ENCODE data around the gene GARIN1A.
A peak's percentile ranks its signal among the peaks of the same experiment; 100 is the strongest.
"Not testable (repeated sequence)": the region's sequence is repeated elsewhere in the genome, so short reads cannot be mapped to it uniquely, and the experiment has no call there.

Gene GARIN1A

DNA sequence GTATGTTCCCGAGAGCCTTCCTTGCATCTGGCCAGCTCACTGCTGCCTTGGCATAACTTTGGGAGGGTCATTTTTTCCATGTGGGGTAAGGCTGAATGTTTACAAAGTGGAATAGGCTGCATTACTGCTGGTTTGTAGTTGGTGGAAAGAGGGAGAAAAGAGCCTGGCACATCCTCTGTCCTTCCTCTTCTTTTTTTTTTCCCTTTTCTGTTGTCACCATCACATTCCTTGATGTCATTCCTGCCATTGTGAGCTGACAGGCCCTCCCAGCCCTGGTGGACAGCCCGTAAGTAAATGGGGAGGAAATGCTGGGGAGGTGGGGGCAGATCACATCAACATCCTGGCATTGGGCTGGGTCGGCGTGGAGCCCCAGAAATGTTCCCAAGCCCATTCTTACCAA, at the start of gene GARIN1A:
Gene GARIN1A (plus strand): TSS at position 301 of the 400 bp plus-strand sequence. CDS start 106 bp downstream, outside the sequence.
- no peak for DNase-seq (ENCODE audit: low read depth in 4 of 4, low spot score in 1 of 4)

DNA sequence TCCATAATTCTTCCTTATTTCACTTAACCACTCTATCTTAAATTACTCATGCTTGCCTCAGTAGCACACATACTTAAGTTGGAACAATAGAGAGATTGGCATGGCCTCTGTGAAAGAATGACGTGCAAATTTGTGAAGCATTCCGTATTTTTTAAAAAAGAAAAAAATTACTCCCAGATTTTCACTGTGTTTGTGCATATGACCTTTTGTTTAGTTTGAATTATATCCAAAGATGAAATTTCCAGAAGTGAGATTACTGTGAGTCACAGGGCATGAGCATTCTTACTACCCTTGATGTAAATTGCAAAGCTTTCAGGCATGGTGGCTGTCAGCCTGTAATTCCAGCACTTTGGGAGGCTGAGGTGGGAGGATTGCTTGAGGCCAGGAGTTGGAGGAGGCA, 45.0 kb upstream of the GARIN1A start:
- not testable (repeated sequence) for DNase-seq (ENCODE audit: low read depth in 4 of 4, low spot score in 1 of 4)

DNA sequence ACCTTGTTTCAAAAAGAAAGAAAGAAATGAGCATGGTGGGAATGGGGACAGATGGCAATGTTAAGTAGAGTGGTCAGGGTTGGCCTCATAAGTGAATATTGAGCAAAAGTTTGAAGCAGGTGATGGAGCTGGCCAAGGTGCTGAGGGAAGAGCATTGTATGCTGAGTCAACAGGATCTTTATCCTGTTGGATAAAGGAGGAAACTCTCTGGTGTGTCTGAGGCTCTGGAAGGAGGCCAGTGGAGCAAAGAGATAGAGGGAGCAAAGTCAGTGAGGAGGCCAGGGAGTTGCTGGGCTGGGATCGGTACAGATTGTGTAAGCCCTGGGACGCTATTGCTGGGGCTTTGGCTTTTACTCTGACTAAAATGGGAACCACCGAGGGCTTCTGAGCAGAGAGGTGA, 38.2 kb upstream of the GARIN1A start:
- DNase-seq (ENCODE audit: low read depth in 4 of 4, low spot score in 1 of 4), result not testable (repeated sequence)

DNA sequence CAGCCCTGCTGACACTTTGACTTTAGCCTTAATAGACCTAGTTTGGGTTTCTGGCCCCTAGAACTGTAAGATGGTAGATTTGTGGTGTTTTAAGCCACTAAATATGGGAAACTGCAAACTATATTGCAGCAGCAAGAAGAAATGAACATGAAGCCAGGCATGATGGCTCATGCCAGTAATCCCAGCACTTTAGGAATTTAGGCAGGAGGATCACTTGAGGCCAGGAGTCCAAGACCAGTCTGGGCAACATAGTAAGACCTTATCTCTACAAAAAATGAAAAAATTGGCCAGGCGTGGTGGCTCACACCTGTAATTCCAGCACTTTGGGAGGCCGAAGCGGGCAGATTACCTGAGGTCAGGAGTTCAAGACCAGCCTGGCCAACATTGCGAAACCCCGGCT, 26.9 kb upstream of the GARIN1A start:
- not testable (repeated sequence) for DNase-seq (ENCODE audit: low read depth in 4 of 4, low spot score in 1 of 4)

DNA sequence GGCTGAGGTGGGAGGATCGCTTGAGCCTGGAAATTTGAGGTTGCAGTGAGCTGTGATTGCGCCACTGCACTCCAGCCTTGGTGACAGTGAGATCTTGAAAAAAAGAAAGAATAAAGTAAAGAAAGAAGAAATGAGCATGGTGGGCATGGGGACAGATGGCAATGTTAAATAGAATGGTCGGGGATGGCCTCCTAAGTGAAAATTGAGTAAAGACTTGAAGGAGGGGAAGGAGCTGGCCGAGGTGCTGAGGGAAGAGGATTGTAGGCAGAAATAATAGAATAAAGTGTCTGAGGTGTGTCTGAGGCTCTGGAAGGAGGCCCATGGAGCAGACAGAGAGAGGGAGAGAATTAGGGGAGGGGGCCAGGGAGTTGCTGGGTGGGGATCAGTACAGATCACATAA, 26.2 kb upstream of the GARIN1A start:
- not testable (repeated sequence) for DNase-seq (ENCODE audit: low read depth in 4 of 4, low spot score in 1 of 4)

DNA sequence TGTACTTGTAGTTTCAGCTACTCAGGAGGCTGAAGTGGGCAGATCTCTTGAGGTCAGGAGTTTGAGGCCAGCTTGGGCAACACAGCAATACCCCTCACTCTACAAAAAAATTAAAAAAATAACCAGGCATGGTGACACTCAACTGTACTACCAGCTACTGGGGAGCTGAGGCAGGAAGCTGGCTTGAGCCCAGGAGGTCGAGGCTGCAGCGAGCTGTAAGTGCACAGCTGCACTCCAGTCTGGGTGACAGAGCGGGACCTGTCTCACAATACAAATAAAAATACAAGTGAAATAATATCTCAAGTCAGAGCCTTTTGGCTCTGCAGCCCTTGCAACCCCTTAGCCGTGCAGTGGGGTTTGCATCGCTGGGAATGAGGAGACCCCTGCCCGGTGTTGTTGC, 25.2 kb upstream of the GARIN1A start:
- not testable (repeated sequence) for DNase-seq (ENCODE audit: low read depth in 4 of 4, low spot score in 1 of 4)

DNA sequence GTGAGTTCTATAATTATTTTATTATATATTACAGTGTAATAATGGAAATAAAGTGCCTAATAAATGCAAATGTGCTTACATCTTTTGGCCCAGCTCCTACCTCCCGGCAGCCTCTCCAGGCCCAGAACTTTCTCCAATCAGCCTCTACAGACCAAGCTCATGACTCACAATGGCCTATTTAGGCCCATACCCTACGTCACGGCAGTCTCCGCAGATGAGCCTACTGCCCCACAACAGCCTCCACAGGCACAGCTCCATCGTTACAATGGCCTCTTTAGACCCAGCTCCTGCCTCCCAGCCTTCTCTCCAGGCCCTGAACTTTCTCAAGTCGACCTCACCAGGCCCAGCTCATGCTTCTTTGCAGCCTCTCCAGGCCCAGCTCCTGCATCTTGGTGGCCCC, 21.0 kb upstream of the GARIN1A start:
- DNase-seq (ENCODE audit: low read depth in 4 of 4, low spot score in 1 of 4), result not testable (repeated sequence)

DNA sequence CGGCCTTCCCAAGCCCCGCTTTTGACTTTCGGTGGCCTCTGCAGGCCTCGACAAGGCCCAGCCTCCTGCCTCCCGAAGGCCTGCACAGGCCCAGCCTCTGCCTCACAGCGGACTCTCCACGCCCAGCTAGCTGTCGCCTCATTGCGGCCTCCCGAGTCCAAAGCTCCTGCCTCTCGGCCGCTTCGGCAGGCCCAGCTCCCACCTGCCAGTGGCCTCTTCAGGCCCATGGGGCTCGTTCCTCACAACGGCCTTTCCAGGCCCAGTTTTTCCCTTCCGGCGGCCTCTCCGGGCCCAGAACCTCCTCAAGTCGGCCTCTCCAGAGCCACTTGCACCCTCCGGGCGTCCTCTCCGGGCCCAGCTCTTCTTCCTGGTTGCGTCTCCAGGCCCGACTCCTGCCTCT, 19.5 kb upstream of the GARIN1A start:
- not testable (repeated sequence) for DNase-seq (ENCODE audit: low read depth in 4 of 4, low spot score in 1 of 4)

DNA sequence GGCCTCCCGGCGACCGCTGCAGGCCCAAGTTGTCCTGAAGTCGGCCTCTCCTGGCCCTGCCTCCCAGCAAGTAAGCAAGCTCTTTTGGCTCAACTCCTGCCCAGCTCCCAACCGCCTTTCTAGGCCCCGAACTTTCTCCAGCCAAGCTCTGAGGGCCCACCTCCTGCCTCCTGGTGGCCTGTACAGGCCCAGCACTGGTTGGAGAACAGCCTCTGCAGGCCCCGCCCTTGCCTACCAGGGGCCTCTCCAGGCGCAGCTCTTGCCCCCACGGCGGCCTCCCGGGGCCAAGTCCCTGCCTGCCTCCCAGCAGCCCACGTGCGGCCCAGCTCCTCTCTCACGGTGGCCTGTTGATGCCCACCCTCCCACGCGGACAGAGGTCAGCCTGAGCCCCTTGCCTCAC, 18.9 kb upstream of the GARIN1A start:
- not testable (repeated sequence) for DNase-seq (ENCODE audit: low read depth in 4 of 4, low spot score in 1 of 4)

DNA sequence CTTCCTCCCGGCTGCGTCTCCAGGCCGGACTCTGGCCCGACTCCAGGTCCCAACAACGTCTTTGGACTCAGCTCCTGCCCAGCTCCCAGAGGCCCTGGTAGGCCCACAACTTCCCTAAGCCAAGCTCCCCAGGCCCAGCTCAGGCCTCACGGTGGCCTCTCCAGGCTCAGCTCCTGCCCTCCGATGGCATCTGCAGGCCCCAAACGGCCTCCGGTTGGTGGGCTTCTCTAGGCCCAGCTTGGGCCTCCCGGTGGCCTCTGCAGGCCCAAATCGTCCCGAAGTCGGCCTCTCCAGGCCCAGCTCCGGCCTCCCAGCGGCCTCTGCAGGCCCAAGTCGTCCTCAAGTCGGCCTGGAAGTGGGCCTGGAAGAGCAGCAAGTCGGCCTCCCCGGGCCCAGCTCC, 18.0 kb upstream of the GARIN1A start:
- DNase-seq (ENCODE audit: low read depth in 4 of 4, low spot score in 1 of 4), result not testable (repeated sequence)

DNA sequence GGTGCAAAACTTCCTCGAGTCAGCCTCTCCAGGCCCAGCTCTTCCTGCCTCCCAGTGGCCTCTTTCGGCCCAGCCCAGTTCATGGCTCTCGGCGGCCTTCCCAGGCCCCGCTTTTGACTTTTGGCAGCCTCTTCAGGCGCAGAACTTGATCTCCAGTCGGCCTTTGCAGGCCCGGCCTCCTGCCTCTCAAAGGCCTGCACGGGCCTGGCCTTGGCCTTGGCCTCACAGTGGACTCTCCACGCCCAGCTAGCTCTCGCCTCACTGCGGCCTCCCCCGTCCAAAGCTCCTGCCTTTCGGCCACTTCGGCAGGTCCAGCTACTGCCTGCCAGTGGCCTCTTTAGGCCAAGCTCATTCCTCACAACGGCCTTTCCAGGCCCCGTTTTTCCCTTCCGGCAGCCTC, 17.6 kb upstream of the GARIN1A start:
- not testable (repeated sequence) for DNase-seq (ENCODE audit: low read depth in 4 of 4, low spot score in 1 of 4)

DNA sequence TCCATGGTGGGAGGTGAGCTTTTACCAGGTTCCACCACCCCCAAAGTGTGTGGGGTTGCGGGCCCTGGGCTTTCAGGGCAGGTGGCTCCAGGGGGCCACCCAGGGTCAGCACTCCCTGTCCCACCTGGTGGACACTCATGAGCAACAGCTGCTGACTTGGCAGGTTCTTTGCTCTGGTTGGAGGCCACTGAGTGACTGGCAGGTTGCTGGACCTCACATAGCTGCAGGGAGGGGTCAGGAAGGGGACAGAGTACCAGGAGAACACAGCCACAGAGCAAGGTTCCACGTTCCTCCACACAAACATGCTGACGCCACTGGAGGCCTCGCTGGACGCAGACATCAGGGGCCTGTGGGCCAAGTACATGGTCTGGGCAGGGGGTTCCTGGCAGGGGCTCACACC, 13.7 kb upstream of the GARIN1A start:
- DNase-seq (ENCODE audit: low read depth in 4 of 4, low spot score in 1 of 4), result not testable (repeated sequence)

DNA sequence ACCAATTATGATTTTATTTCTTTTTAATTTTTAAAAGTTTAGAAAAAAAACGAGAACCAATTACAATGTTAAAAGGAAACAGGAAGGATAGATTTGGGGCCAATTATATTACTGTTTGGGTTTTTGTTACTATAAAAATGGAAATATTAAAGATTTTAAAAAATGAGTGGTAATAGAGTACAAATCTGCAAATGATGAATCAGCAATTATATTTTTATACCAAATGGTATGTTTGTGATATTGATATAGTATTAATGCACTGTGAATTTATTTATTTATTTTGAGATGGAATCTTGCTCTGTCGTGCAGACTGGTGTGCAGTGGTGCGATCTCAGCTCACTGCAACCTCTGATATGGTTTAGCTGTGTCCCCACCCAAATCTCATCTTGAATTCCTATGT, 11.5 kb upstream of the GARIN1A start:
- DNase-seq (ENCODE audit: low read depth in 4 of 4, low spot score in 1 of 4), result no peak

DNA sequence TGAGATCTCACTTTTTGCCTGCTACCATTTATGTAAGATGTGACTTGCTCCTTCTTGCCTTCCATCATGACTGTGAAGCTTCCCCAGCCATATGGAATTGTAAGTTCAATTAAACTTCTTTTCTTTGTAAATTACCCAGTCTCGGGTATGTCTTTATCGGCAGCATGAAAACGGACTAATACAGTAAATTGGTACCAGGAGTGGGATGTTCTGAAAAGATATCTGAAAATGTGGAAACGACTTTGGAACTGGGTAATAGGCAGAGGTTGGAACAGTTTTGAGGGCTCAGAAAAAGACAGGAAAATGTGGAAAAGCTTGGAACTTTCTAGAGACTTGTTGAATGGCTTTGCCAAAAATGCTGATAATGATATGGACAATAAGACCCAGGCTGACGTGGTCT, 10.6 kb upstream of the GARIN1A start:
- no peak for DNase-seq (ENCODE audit: low read depth in 4 of 4, low spot score in 1 of 4)

DNA sequence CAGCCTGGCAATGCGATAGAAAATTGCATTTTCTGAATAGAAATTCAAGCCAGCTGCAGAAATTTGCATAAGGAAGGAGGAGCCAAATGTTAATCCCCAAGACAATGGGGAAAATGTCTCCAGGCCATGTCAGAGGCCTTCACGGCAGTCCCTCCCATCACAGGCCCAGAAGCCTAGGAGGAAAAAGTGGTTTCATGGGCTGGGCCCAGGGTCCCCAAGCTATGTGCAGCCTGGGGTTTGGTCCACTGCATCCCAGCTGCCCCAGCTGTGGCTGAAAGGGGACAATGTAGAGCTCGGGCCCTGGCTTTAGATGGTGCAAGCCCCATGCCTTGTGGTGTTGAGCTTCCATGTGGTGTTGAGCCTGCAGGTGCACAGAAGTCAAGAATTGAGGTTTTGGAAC, 10.0 kb upstream of the GARIN1A start:
- no peak for DNase-seq (ENCODE audit: low read depth in 4 of 4, low spot score in 1 of 4)

DNA sequence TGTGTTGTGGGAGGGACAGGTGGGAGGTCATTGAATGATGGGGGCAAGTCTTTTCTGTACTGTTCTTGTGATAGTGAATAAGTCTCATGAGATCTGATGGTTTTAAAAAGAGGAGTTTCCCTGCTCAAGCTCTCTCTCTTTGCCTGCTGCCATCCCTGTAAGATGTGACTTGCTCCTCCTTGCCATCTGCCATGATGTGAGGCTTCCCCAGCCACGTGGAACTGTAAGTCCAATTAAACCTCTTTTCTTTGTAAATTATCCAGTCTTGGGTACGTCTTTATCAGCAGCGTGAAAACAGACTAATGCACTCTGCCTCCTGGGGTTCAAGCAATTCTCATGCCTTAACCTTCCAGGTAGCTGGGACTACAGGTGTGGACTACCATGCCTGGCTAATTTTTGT, 8.9 kb upstream of the GARIN1A start:
- DNase-seq (ENCODE audit: low read depth in 4 of 4, low spot score in 1 of 4), result not testable (repeated sequence)

DNA sequence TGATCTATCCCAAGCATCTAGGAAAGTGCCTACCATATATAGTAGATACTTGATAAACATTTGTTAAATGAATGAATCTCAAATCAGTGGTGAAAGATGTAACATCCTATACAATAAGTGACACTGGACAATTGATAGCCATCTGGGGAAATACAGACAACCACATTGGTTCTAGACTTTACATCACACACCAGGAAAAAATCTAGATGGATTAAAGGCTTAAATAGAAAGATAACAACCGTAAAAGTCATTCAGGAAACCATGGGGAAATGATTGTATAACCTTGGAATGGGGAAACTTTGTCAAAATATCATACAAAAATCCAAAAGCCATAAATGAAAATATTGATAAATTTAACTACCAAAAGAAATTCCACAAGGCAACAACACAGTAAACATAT, 7.0 kb upstream of the GARIN1A start:
- no peak for DNase-seq (ENCODE audit: low read depth in 4 of 4, low spot score in 1 of 4)

DNA sequence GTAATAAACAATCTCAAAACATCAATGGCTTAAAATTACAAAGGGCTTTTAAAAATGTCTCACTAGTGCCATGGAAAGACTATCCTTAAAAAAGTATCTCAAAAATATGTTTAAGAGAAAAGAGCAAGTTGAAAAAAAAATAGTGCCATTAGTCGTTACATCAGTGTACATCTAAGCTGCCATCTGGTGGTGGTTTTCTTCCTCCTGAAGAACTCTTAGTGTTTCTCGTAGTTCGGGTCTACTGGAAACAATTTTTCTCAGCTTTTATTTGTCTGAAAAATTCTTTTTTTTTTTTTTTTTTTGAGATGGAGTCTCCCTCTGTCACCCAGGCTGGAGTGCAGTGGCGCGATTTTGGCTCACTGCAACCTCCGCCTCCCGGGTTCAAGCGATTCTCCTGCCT, 5.9 kb upstream of the GARIN1A start:
- DNase-seq (ENCODE audit: low read depth in 4 of 4, low spot score in 1 of 4), result no peak

DNA sequence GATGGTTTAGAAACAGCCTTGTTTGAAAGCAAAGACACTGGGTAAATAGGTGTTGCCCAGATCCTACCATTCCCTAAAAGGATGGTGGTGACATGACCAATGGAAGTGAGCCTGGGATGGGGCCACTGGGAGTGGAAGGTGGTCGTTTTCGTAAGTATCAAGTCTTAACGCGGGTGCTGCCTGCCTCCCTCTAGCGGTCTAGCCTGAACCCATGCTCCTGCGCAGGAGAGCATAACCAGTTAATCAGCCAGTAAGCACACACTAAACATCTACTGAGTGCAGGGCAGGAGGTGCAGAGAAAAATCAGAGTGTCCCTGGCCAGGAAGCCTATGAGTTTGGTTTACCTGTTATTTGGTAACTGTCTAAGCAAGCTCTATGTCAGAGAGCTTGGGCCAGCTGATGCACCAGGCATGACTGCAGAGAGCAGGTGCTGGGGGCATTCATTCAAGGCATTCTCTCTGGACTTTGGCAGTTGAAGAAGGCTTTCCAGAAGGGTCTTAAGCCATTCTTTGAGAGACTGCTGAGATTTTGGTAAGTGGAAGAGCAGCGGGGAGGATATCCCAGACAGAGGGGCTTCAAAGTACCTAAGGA, 930 bp downstream of the GARIN1A start:
- peak in 1 of 4 experiments; percentile 8 for DNase-seq (ENCODE audit: low read depth in 4 of 4, low spot score in 1 of 4)

DNA sequence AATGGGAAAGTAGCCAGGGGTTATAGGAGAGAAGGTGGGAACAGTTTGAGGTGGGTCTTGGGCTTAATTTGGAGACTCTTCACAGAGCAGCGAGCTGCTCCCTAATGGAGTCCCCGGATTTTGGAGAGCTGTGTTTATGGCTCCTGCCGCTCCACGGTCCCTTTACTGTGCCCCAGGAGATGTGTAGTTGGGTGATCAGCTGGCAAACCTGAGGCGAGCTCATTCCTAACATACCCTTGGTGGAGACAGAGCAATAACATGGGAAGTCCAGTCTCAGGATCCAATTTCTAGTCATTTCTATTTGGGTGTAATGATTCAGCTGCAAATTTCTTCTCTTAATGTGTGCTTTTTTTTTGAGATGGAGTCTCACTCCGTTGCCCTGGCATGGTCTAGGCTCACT, 1.5 kb downstream of the GARIN1A start:
- DNase-seq (ENCODE audit: low read depth in 4 of 4, low spot score in 1 of 4), result no peak

DNA sequence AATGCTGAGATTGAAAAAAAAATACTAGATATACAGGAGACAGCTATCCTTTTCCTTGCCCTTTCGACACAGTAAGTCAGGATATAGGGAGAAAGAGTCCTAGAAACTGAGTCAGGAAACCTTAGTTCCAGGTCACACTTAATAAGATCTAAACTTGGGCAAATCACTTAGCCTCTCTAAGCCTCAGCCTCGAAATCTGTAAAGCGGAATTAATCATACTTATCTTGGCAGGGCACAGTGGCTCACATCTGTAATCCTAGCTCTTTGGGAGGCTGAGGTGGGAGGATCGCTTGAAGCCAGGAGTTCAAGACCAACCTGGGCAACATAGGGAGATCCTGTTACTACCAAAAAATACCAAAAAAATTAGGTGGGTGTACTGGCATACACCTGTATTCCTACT, 4.6 kb downstream of the GARIN1A start:
- DNase-seq (ENCODE audit: low read depth in 4 of 4, low spot score in 1 of 4), result no peak

DNA sequence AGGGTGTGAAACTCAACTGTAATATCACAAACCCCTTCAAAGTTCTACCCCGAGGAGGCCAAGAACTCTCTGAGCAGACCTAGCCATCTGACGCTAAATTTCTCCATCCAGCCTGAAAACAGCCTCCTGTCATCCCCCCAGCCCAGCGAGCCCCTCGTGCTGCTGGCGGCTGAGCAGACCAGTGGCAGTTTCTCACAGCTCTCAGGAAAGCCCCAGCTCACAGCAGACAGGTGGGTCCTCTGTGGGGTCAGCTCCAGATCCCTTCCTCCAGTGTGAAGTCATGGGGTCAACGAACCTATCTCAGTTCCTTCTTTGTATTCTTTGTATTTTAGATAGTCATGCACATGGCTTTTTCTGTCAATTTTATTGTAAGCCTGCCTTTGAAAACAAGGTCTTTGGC, 7.8 kb downstream of the GARIN1A start:
- no peak for DNase-seq (ENCODE audit: low read depth in 4 of 4, low spot score in 1 of 4)

DNA sequence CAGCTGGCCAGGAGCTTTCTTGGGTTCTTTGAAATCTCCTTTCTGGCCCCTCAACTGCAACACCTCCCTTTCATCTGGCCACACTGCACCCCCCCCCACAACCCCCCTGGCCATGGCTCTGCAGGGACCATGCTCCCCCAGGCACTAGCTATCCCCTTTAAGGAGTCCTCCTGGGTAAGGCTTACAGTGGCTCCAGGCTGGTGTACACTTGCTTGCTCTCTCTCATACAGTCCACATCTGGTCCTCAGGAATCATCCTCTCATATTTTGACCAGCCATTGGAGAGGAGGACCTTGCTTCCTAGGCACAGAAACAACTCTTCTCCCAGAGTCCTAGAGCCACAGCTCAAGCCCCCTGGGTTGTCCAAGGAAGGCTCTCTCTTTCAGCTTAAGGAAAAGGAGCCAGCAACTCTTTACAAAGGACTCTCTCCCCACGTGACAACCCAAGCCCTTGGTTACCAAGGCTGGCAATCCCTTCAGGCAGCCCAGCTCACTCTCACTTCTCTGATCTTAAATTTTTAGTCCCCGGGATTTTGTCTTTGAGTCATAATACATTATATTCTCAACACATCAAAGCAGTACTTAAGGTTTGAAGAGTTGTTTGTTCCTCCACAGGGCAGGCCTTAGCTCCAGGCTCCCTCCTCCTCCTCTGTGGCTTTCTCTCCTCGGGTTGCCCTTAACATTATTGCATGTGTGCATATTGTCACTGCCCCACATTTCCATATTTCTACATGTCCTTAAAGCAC, 9.9 kb downstream of the GARIN1A start:
- DNase-seq (ENCODE audit: low read depth in 4 of 4, low spot score in 1 of 4), result no peak

All from stimulated activated CD4-positive, alpha-beta T cell treated with anti-CD3 and anti-CD28 coated beads, Interleukin-1b, Interleukin-23, amount 100 ng/mL, for 24 hours (primary cell).